MM.1S (cell line): ENCODE results near the gene MAP2K3.

Experiments
- DNase-seq: peaks from one replicate; pipeline ENCODE4 v3.0.0-alpha.2; 2015
- H2AFZ ChIP-seq: fragments of 300-600 bp; sonication (generic); 2 replicates; pipeline ENCODE4 v1.6.0; 2016; ENCODE audit warnings: antibody characterized with exemption, low read length
- H3F3A ChIP-seq: fragments of 300-600 bp; sonication (generic); 2 replicates; pipeline ENCODE4 v1.6.1; 2016; ENCODE audit warnings: mild to moderate bottlenecking, antibody characterized with exemption, low read length, moderate library complexity, mixed read lengths; ENCODE audit not compliant: insufficient read depth
- H3K27ac ChIP-seq: fragments of 300-600 bp; sonication (generic); 2 replicates; pipeline ENCODE4 v1.5.1; 2016; ENCODE audit warnings: mild to moderate bottlenecking, low read length
- H3K27me3 ChIP-seq: fragments of 300-600 bp; sonication (generic); replicated peaks from 2 replicates; pipeline ENCODE4 v1.6.0; 2016; ENCODE audit warnings: low read length; ENCODE audit not compliant: insufficient read depth
- H3K36me3 ChIP-seq: fragments of 300-600 bp; sonication (generic); replicated peaks from 2 replicates; pipeline ENCODE4 v1.6.1; 2016; ENCODE audit warnings: mild to moderate bottlenecking, low read length, mixed read lengths; ENCODE audit not compliant: insufficient read depth
- H3K4me1 ChIP-seq: fragments of 300-600 bp; sonication (generic); 2 replicates; pipeline ENCODE4 v1.6.1; 2016; ENCODE audit warnings: low read length, mixed read lengths
- H3K4me2 ChIP-seq: fragments of 300-600 bp; sonication (generic); 2 replicates; pipeline ENCODE4 v1.6.0; 2016; ENCODE audit warnings: low read depth, low read length
- H3K4me3 ChIP-seq: fragments of 300-600 bp; sonication (generic); 2 replicates; pipeline ENCODE4 v1.5.1; 2016; ENCODE audit warnings: low read length, mixed read lengths
- H3K79me2 ChIP-seq: fragments of 300-600 bp; sonication (generic); 2 replicates; pipeline ENCODE4 v1.6.1; 2016; ENCODE audit warnings: mixed run types, low read length, mixed read lengths
- H3K9ac ChIP-seq: fragments of 300-600 bp; sonication (generic); 2 replicates; pipeline ENCODE4 v1.6.1; 2016; ENCODE audit warnings: low read length, mixed read lengths
- H3K9me2 ChIP-seq: fragments of 300-600 bp; sonication (generic); replicated peaks from 2 replicates; pipeline ENCODE4 v1.6.1; 2016; ENCODE audit warnings: mild to moderate bottlenecking, low read length, mixed read lengths; ENCODE audit not compliant: insufficient read depth
- H3K9me3 ChIP-seq: fragments of 300-600 bp; sonication (generic); replicated peaks from 2 replicates; pipeline ENCODE4 v1.6.1; 2016; ENCODE audit warnings: mild to moderate bottlenecking, low read length, mixed read lengths; ENCODE audit not compliant: insufficient read depth
- H4K20me1 ChIP-seq: fragments of 300-600 bp; sonication (generic); 2 replicates; pipeline ENCODE4 v1.6.1; 2016; ENCODE audit warnings: mild to moderate bottlenecking, low read length, moderate library complexity, mixed read lengths; ENCODE audit not compliant: insufficient read depth
- EZH2 ChIP-seq: fragments of 300-600 bp; sonication (generic); optimal IDR thresholded peaks from 2 replicates; pipeline ENCODE3; 2017; ENCODE audit warnings: low read depth, mild to moderate bottlenecking, antibody characterized with exemption, low read length, mixed read lengths
- EZH2phosphoT487 ChIP-seq: fragments of 300-600 bp; sonication (generic); IDR thresholded peaks from 2 replicates; pipeline ENCODE4 v1.6.1; 2018; ENCODE audit warnings: antibody characterized with exemption, low read length
- TF ChIP-seq, protein P1 (sequence below): fragments of 300-600 bp; sonication (generic); IDR thresholded peaks from 2 replicates; pipeline ENCODE4 v1.5.1; 2016; ENCODE audit warnings: antibody characterized with exemption, low read length, mixed read lengths

Gene MAP2K3

GRCh38 chr17:21275579-21276263 is 8.8 kb upstream of the MAP2K3 start:
- Histone ChIP-seq H3K9me3 (no peaks in the 10 kb centered on the region), H3K79me2 (no peaks in the 10 kb centered on the region), H3K9ac (peak overlapping the region; percentile 67), H3K4me2 (peak overlapping the region; percentile 97), H3K9me2 (no peaks in the 10 kb centered on the region), H3F3A (no peaks in the 10 kb centered on the region), H3K27me3 (no peaks in the 10 kb centered on the region), H2AFZ (peak overlapping the region; percentile 94), H3K36me3 (no peaks in the 10 kb centered on the region), H3K4me3 (peak overlapping the region; percentile 79), H3K27ac (no peak overlapping the region), H4K20me1 (no peaks in the 10 kb centered on the region), H3K4me1 (peaks cover 21% of the 10 kb centered on the region)
- TF ChIP-seq, protein P1, sequence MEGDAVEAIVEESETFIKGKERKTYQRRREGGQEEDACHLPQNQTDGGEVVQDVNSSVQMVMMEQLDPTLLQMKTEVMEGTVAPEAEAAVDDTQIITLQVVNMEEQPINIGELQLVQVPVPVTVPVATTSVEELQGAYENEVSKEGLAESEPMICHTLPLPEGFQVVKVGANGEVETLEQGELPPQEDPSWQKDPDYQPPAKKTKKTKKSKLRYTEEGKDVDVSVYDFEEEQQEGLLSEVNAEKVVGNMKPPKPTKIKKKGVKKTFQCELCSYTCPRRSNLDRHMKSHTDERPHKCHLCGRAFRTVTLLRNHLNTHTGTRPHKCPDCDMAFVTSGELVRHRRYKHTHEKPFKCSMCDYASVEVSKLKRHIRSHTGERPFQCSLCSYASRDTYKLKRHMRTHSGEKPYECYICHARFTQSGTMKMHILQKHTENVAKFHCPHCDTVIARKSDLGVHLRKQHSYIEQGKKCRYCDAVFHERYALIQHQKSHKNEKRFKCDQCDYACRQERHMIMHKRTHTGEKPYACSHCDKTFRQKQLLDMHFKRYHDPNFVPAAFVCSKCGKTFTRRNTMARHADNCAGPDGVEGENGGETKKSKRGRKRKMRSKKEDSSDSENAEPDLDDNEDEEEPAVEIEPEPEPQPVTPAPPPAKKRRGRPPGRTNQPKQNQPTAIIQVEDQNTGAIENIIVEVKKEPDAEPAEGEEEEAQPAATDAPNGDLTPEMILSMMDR, result no peak
- TF ChIP-seq EZH2phosphoT487 (no peak), EZH2 (no peak)
- DNase-seq, result peak; percentile 93

DNA sequence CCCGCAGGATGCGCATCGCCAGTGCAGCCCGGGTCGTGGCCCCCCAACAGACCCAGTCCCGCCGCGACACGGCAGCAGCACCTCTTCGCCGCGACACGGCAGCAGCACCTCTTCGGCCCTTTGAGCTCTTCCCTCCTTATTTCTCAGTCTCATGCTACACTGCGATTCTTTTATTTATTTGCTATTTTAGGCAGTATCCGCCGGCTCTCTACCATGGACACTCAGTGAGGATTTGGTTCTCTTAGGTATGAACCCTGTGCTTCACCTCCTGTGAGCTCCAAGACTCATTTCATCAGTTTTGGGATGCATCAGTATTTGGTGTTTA is 8.3 kb upstream of the MAP2K3 start:
- peaks cover 21% of the 10 kb centered on the region for H3K4me1 ChIP-seq
- H3K27ac ChIP-seq, result no peak overlapping the region
- H3K9me2 ChIP-seq, result no peaks in the 10 kb centered on the region
- peak overlapping the region; percentile 94 for H2AFZ ChIP-seq
- peak overlapping the region; percentile 97 for H3K4me2 ChIP-seq
- H3K36me3 ChIP-seq, result no peaks in the 10 kb centered on the region
- no peaks in the 10 kb centered on the region for H3K79me2 ChIP-seq
- H3K9me3 ChIP-seq, result no peaks in the 10 kb centered on the region
- TF ChIP-seq EZH2phosphoT487 (no peak), EZH2 (no peak)
- TF ChIP-seq, protein P1, result no peak
- no peaks in the 10 kb centered on the region for H4K20me1 ChIP-seq
- no peak overlapping the region for H3K9ac ChIP-seq
- no peak for DNase-seq
- H3K27me3 ChIP-seq, result no peaks in the 10 kb centered on the region
- H3K4me3 ChIP-seq, result peak overlapping the region; percentile 79
- no peaks in the 10 kb centered on the region for H3F3A ChIP-seq

- Histone ChIP-seq H3K9ac (no peak overlapping the region), H3K27ac (no peak overlapping the region), H3K79me2 (no peaks in the 10 kb centered on the region), H3K9me3 (no peaks in the 10 kb centered on the region), H3K4me2 (no peak overlapping the region), H4K20me1 (no peaks in the 10 kb centered on the region), H2AFZ (no peak overlapping the region), H3K36me3 (no peaks in the 10 kb centered on the region), H3K27me3 (no peaks in the 10 kb centered on the region), H3F3A (no peaks in the 10 kb centered on the region), H3K9me2 (no peaks in the 10 kb centered on the region), H3K4me1 (peaks cover 21% of the 10 kb centered on the region), H3K4me3 (no peak overlapping the region)
- no peak for DNase-seq
- TF ChIP-seq EZH2phosphoT487, result no peak
- TF ChIP-seq, protein P1, result no peak
- TF ChIP-seq EZH2, result no peak
Measured at GRCh38 chr17:21277332-21277731, 7.2 kb upstream of the MAP2K3 start.
